Neural cell (in vitro differentiated cells): ENCODE results near the gene RBM42. TPM values are rescaled to one million over a fixed set of nuclear protein-coding genes. Genes with fewer than 3 reads are reported as not detected.

Source experiments
- H2AFZ ChIP-seq: fragments of 200-600, 300-800 bp; sonication (generic), shearing (Covaris generic); 2 replicates; pipeline ENCODE4 v1.6.0; 2014; ENCODE audit warnings: low read depth, mild to moderate bottlenecking, antibody characterized with exemption, low read length, moderate library complexity
- H3F3A ChIP-seq: fragments of 200-600 bp; shearing (Covaris generic); 2 replicates; pipeline ENCODE4 v1.6.1; 2016; ENCODE audit warnings: mild to moderate bottlenecking, moderate library complexity, mixed read lengths, antibody characterized with exemption, low read length; ENCODE audit not compliant: insufficient read depth, poor library complexity, severe bottlenecking
- H3K27ac ChIP-seq: fragments of 200-600, 300-800 bp; sonication (generic), shearing (Covaris generic); 2 replicates; pipeline ENCODE4 v1.5.1; 2014; ENCODE audit warnings: mild to moderate bottlenecking, low read length, moderate library complexity
- H3K27me3 ChIP-seq: fragments of 300-800, 200-600 bp; sonication (generic), shearing (Covaris generic); 2 replicates; pipeline ENCODE4 v1.6.0; 2014; ENCODE audit warnings: mild to moderate bottlenecking, low read depth, low read length, moderate library complexity; ENCODE audit not compliant: insufficient read depth
- H3K36me3 ChIP-seq: fragments of 300-800, 200-600 bp; sonication (generic), shearing (Covaris generic); 2 replicates; pipeline ENCODE4 v1.5.1; 2014; ENCODE audit warnings: mild to moderate bottlenecking, antibody characterized with exemption, low read length, moderate library complexity; ENCODE audit not compliant: insufficient read depth
- H3K4me2 ChIP-seq: fragments of 300-800, 200-600 bp; sonication (generic), shearing (Covaris generic); 2 replicates; pipeline ENCODE4 v1.6.0; 2014; ENCODE audit warnings: mild to moderate bottlenecking, low read length
- H3K4me3 ChIP-seq: fragments of 300-800, 200-600 bp; sonication (generic), shearing (Covaris generic); 2 replicates; pipeline ENCODE4 v1.5.1; 2014; ENCODE audit warnings: mild to moderate bottlenecking, low read length, moderate library complexity
- H3K79me2 ChIP-seq: fragments of 200-600 bp; shearing (Covaris generic); replicated peaks from 2 replicates; pipeline ENCODE4 v1.6.0; 2014; ENCODE audit warnings: mild to moderate bottlenecking, low read length, moderate library complexity; ENCODE audit not compliant: insufficient read depth
- H3K9ac ChIP-seq: fragments of 300-800, 200-600 bp; sonication (generic), shearing (Covaris generic); 2 replicates; pipeline ENCODE4 v1.6.1; 2016; ENCODE audit warnings: mild to moderate bottlenecking, low read length, mixed read lengths
- H3K9me2 ChIP-seq: fragments of 200-600 bp; shearing (Covaris generic); 2 replicates; pipeline ENCODE4 v1.6.1; 2016; ENCODE audit warnings: mild to moderate bottlenecking, low read length, mixed read lengths; ENCODE audit not compliant: insufficient read depth
- H3K9me3 ChIP-seq: fragments of 200-600, 300-800 bp; sonication (generic), shearing (Covaris generic); 2 replicates; pipeline ENCODE4 v1.6.1; 2016; ENCODE audit warnings: mild to moderate bottlenecking, mixed run types, low read length, moderate library complexity, mixed read lengths
- H4K20me1 ChIP-seq: fragments of 200-600 bp; shearing (Covaris generic); 2 replicates; pipeline ENCODE4 v1.6.1; 2016; ENCODE audit warnings: mild to moderate bottlenecking, mixed run types; ENCODE audit not compliant: insufficient read depth
- EP300 ChIP-seq: fragments of 450-650 bp; conservative IDR thresholded peaks from 2 replicates; pipeline ENCODE4 v1.6.1; 2014; ENCODE audit warnings: antibody characterized with exemption, mild to moderate bottlenecking, moderate library complexity; ENCODE audit not compliant: poor library complexity, severe bottlenecking
- EZH2 ChIP-seq: fragments of 200-600, 300-800 bp; shearing (Covaris generic), sonication (generic); IDR thresholded peaks from 2 replicates; pipeline ENCODE4 v1.6.1; 2014; ENCODE audit warnings: antibody characterized with exemption, low read length, borderline replicate concordance, mild to moderate bottlenecking; ENCODE audit not compliant: insufficient read depth, poor library complexity, severe bottlenecking
- MXI1 ChIP-seq: fragments of 450-650 bp; conservative IDR thresholded peaks from 2 replicates; pipeline ENCODE4 v1.6.1; 2014; ENCODE audit warnings: antibody characterized with exemption, mild to moderate bottlenecking; ENCODE audit not compliant: poor library complexity, severe bottlenecking
- POLR2AphosphoS5 ChIP-seq: IDR thresholded peaks from 2 replicates; pipeline ENCODE4 v1.6.1; 2012
- RAD21 ChIP-seq: fragments of 450-650 bp; conservative IDR thresholded peaks from 2 replicates; pipeline ENCODE4 v1.6.1; 2014; ENCODE audit warnings: antibody characterized with exemption, mild to moderate bottlenecking, moderate library complexity
- SMC3 ChIP-seq: fragments of 450-650 bp; conservative IDR thresholded peaks from 2 replicates; pipeline ENCODE4 v1.6.1; 2014; ENCODE audit warnings: antibody characterized with exemption, mild to moderate bottlenecking, moderate library complexity; ENCODE audit not compliant: poor library complexity
- TAF1 ChIP-seq: IDR thresholded peaks from 2 replicates; pipeline ENCODE4 v1.6.1; 2012; ENCODE audit warnings: low read depth
- polyA plus RNA-seq: library from polyadenylated mRNA; depleted of rRNA; stranded (reverse); fragments of >200 nt; gene quantifications from 2 replicates; pipeline ENCODE4 v1.2.3, GENCODE V29; 2014
- TF ChIP-seq, protein P1 (sequence below): fragments of 450-650 bp; IDR thresholded peaks from 2 replicates; pipeline ENCODE4 v1.5.1; 2014; ENCODE audit warnings: antibody characterized with exemption, mild to moderate bottlenecking, moderate library complexity; ENCODE audit not compliant: poor library complexity, severe bottlenecking
- TF ChIP-seq, protein P2 (sequence below): IDR thresholded peaks from 2 replicates; pipeline ENCODE4 v1.6.1; 2012; ENCODE audit warnings: borderline replicate concordance

The RBM42 gene
- polyA plus RNA-seq, 1 donor from 2014 or later, result 58.5 TPM

DNA sequence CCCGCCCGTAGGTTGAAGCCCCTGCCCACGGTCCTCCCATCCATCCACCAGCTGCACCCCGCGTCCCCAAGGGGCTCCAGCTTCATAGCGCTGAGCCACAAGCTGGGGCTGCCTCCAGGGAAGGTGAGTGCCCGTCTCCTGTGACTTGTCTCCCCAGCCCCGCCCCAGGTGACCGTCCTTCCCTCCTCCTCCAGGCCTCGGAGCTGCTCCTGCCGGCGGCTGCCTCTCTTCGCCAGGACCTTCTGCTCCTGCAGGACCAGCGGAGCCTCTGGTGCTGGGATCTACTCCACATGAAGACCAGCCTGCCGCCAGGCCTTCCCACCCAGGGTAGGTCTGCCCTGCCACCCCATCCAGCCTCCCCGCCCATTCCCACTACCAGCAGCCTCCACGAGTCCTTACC, 8.8 kb upstream of the RBM42 start:
- H3K9me3 ChIP-seq, result no peaks in the 10 kb centered on the region
- no peaks in the 10 kb centered on the region for H3K9me2 ChIP-seq
- H4K20me1 ChIP-seq, result no peaks in the 10 kb centered on the region
- no peaks in the 10 kb centered on the region for H3K27me3 ChIP-seq
- no peaks in the 10 kb centered on the region for H3F3A ChIP-seq
- TF ChIP-seq TAF1 (no peak), SMC3 (no peak), EP300 (no peak), MXI1 (no peak), POLR2AphosphoS5 (no peak), EZH2 (no peak), RAD21 (no peak)
- TF ChIP-seq, protein P1, sequence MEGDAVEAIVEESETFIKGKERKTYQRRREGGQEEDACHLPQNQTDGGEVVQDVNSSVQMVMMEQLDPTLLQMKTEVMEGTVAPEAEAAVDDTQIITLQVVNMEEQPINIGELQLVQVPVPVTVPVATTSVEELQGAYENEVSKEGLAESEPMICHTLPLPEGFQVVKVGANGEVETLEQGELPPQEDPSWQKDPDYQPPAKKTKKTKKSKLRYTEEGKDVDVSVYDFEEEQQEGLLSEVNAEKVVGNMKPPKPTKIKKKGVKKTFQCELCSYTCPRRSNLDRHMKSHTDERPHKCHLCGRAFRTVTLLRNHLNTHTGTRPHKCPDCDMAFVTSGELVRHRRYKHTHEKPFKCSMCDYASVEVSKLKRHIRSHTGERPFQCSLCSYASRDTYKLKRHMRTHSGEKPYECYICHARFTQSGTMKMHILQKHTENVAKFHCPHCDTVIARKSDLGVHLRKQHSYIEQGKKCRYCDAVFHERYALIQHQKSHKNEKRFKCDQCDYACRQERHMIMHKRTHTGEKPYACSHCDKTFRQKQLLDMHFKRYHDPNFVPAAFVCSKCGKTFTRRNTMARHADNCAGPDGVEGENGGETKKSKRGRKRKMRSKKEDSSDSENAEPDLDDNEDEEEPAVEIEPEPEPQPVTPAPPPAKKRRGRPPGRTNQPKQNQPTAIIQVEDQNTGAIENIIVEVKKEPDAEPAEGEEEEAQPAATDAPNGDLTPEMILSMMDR, result no peak
- TF ChIP-seq, protein P2, sequence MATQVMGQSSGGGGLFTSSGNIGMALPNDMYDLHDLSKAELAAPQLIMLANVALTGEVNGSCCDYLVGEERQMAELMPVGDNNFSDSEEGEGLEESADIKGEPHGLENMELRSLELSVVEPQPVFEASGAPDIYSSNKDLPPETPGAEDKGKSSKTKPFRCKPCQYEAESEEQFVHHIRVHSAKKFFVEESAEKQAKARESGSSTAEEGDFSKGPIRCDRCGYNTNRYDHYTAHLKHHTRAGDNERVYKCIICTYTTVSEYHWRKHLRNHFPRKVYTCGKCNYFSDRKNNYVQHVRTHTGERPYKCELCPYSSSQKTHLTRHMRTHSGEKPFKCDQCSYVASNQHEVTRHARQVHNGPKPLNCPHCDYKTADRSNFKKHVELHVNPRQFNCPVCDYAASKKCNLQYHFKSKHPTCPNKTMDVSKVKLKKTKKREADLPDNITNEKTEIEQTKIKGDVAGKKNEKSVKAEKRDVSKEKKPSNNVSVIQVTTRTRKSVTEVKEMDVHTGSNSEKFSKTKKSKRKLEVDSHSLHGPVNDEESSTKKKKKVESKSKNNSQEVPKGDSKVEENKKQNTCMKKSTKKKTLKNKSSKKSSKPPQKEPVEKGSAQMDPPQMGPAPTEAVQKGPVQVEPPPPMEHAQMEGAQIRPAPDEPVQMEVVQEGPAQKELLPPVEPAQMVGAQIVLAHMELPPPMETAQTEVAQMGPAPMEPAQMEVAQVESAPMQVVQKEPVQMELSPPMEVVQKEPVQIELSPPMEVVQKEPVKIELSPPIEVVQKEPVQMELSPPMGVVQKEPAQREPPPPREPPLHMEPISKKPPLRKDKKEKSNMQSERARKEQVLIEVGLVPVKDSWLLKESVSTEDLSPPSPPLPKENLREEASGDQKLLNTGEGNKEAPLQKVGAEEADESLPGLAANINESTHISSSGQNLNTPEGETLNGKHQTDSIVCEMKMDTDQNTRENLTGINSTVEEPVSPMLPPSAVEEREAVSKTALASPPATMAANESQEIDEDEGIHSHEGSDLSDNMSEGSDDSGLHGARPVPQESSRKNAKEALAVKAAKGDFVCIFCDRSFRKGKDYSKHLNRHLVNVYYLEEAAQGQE, result no peak
- H3K36me3 ChIP-seq, result no peaks in the 10 kb centered on the region
- no peak overlapping the region for H2AFZ ChIP-seq
- H3K4me2 ChIP-seq, result no peak overlapping the region
- H3K9ac ChIP-seq, result no peak overlapping the region
- no peak overlapping the region for H3K27ac ChIP-seq
- no peaks in the 10 kb centered on the region for H3K79me2 ChIP-seq
- H3K4me3 ChIP-seq, result no peak overlapping the region

DNA sequence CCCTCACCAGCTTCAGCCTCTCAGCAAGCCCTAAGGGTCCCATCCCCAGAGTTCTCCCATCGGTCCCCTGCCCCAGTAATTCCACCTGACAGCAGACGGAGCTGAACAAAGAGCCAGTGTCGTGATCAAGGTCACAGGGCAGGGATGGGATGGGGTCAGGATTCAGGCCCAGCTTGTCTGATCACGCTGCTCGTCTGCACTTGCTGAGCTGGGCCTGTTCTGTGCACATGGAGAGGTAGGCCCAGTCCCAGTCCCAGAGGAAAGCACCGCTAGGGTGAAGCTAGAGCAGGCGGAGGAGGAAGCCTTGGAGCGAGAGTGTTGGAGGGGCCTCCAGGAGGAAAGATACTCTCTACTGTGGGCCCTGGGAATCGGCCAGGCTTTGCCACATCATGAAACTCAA, 7.1 kb upstream of the RBM42 start:
- H3K4me2 ChIP-seq, result no peak overlapping the region
- no peaks in the 10 kb centered on the region for H3K9me3 ChIP-seq
- TF ChIP-seq MXI1 (no peak), SMC3 (no peak), EP300 (no peak)
- TF ChIP-seq, protein P2, result no peak
- no peaks in the 10 kb centered on the region for H3F3A ChIP-seq
- no peak overlapping the region for H3K9ac ChIP-seq
- H4K20me1 ChIP-seq, result no peaks in the 10 kb centered on the region
- no peaks in the 10 kb centered on the region for H3K27me3 ChIP-seq
- no peak overlapping the region for H3K27ac ChIP-seq
- H2AFZ ChIP-seq, result no peak overlapping the region
- no peaks in the 10 kb centered on the region for H3K9me2 ChIP-seq
- no peak overlapping the region for H3K4me3 ChIP-seq
- H3K36me3 ChIP-seq, result no peaks in the 10 kb centered on the region
- H3K79me2 ChIP-seq, result no peaks in the 10 kb centered on the region
